ENCODE results near the gene HSPB3.
"Not testable (repeated sequence)": the region's sequence is repeated elsewhere in the genome, so short reads cannot be mapped to it uniquely, and the experiment has no call there.

The HSPB3 gene, protein sequence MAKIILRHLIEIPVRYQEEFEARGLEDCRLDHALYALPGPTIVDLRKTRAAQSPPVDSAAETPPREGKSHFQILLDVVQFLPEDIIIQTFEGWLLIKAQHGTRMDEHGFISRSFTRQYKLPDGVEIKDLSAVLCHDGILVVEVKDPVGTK

DNA sequence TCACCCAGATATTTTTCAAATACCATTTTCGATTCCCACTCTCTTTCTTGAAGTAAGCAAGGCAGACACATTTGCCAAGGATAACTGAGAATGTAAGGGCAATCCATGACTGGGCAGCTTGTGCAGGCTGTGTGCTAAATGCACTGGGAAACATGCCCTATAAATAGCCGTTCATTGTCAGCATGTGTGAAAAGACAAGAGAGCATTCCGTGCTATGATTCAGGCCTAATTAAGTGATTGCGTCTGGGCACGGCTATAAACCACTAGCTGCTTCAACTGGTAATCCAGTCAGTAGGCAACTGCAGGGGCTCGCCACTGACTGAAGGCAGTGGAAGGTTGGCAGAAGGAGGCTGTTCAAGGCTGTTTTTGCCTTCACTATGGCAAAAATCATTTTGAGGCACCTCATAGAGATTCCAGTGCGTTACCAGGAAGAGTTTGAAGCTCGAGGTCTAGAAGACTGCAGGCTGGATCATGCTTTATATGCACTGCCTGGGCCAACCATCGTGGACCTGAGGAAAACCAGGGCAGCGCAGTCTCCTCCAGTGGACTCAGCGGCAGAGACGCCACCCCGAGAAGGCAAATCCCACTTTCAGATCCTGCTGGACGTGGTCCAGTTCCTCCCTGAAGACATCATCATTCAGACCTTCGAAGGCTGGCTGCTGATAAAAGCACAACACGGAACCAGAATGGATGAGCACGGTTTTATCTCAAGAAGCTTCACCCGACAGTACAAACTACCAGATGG lies at the start of gene HSPB3:
Gene HSPB3, plus strand, starts transcription at position 287 of the 745 bp plus-strand sequence. Its CDS starts 91 bp downstream, at position 378.
- DNase-seq: no peak

DNA sequence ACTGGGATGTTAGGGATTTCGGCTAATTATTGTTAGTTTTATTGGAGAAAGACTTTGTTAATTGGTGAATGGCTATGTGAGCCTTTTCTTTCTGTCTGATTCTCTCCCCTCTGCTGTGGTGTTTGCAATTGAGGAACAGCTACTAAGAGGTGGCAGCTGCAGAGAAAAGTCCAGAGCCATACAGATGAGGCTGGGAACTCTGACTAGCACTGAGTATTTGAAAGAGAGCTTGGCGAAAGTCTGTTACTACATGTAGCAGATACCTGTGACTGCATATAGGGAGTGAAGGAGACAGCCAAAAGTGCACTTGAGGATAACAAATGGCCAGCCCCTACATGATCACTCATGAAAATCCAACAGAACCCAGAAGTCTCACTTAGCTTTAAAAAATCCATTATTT lies 44.3 kb upstream of the HSPB3 start:
- no peak for DNase-seq

DNA sequence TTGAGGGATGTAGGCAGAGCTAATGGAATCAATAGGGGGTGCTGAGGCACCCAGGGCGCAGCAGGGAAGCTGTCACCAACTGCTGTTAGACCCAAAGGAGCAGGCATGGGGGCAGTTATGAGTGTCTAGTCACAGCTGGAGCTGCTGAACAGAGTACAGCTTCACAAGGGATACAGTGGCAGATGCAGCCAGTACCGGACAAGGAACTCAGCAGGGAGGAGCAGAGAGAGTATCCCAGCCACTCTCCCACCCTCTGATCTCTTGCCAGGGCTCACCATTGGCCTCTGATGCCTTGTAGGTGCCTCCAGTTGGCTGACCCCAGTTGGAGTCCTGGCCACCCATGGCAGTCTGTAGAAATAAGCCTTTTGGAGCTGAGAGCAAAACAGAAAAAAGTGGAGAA lies 42.6 kb upstream of the HSPB3 start:
- no peak for DNase-seq

DNA sequence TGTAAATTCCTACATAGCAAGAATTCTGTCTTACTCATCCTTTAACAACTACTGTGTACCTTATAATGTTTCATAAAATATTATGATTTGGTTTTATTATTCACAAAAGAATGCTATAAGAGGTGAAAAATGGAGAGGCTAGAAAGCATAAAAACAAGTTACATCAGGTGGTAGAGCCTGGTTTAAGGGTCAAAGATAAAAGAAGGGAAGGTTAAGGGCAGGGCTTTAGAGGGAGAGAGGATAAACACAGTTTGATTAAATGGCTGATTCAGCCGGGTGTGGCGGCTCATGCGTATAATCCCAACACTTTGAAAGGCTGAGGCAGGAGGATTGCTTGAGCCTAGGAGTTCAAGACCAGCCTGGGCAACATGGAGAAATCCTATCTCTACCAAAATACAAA lies 40.4 kb upstream of the HSPB3 start:
- DNase-seq: no peak

DNA sequence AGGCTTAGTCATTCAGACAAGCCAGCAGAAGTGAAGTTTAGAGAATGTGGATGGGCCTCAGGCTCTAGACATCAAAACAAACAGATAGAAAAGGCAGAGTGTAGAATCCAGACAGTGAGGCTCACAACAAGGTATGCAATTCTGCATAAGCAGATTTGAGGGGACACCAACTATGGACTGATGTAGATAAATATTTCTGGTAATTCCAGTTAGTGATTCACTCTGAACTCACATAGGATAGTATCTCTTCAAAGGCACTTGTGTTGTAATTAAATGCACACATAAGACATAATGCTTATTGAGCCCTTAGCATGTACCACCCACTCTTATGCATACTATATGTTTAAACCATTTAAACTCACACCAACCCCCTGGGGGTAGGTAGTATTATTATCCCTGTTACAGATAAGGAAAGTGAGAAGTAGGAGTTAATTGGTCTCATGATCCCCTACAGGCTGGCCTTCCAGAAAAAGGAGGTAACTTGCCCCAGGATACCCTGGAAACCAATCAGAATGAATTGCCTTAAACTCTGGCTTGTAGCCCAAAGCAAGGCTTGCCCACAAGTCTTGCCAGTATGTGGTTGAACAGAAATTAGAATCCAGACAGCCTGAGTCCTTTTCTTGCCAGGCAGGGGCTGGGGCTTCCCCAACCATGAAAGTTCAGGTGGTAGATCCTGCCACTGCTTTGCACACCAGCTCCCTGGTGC lies 39.5 kb upstream of the HSPB3 start:
- no peak for DNase-seq

DNA sequence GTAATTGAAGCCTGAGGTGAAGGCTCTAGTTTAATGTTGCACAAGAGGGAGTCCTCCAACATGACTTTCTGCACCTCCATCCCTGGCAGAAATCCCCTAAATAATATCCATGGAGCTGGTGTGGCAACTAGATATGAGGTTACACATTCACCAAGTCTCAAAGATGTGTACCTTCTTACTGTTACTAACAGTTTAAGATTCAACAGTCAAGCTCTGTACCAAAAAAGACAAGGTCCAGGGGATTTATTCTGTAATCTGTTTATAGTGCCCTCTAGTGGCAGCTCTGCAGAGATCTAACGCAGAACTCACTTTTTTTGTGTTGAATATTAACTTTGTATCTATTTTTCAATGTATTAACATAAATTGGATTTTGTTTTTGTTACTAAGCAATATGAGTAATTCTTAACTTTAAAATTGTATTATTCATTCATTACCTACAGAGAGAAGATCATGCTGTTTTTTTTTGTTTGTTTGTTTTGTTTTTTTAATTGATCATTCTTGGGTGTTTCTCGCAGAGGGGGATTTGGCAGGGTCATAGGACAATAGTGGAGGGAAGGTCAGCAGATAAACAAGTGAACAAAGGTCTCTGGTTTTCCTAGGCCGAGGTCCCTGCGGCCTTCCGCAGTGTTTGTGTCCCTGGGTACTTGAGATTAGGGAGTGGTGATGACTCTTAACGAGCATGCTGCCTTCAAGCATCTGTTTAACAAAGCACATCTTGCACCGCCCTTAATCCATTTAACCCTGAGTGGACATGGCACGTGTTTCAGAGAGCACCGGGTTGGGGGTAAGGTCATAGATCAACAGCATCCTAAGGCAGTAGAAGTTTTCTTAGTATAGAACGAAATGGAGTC lies 35.7 kb upstream of the HSPB3 start:
- peak in 1 of 2 experiments; percentile 20 for DNase-seq

DNA sequence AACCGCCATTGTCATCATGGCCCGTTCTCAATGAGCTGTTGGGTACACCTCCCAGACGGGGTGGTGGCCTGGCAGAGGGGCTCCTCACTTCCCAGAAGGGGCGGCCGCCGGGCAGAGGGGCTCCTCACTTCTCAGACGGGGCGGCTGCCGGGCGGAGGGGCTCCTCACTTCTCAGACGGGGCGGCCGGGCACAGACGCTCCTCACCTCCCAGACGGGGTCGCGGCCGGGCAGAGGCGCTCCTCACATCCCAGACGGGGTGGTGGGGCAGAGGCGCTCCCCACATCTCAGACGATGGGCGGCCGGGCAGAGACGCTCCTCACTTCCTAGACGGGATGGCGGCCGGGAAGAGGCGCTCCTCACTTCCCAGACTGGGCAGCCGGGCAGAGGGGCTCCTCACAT lies 35.0 kb upstream of the HSPB3 start:
- not testable (repeated sequence) for DNase-seq

DNA sequence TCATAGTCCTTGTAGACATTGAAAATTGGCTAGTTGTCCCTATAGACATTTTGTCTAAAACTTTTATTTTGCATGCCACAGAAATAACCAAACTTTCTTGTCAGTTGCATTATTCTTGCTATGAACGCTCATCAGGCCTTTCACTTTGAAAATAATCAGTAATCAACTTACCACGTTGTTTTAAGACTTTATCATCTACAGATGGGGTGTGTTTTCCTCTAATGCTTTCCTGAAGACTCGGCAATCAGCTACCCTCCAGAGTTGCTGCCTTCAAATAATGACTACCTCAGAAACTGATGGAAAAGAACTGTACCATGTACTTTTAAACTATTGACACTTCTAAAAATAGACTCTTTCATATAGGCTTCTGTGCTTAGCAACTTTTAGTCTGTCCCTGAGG lies 33.5 kb upstream of the HSPB3 start:
- no peak for DNase-seq

DNA sequence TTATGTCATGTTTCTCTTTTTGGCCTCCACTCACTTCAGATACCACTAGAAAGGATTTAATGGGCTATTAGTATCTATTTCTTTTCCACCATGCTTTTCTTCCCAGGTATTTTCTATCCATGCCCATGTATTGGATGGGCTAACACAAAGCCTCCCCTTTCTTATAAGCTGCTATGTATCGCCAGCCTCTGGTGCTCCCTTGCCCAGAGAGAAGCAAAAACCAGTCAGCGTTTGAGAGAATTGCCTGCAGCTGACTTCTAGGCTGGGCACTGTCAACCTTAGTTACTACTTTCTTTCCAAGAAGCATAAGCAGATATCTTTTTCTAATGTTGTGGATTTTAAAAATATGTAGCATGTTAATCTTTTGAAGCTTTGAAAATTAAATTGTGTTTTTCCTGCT lies 30.2 kb upstream of the HSPB3 start:
- no peak for DNase-seq

DNA sequence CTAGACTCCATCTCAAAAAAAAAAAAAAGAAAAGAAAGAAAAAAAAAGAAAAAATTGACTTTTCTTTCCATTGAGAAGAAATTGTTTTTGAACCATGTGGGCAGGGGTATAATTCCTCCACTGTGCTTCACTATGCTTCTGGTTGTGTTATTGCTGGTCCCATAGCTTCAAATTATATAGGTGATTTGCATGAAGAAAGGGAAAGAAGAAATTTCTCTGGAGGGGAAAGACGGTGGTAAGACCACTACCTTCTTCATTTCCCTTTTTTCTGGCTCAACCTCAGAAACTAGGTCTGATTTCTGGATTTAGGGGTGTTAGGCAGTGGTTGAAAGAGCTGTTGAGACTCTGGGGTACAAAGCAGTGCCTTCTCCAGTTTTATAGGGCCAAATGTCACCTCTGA lies 29.3 kb upstream of the HSPB3 start:
- DNase-seq: no peak

DNA sequence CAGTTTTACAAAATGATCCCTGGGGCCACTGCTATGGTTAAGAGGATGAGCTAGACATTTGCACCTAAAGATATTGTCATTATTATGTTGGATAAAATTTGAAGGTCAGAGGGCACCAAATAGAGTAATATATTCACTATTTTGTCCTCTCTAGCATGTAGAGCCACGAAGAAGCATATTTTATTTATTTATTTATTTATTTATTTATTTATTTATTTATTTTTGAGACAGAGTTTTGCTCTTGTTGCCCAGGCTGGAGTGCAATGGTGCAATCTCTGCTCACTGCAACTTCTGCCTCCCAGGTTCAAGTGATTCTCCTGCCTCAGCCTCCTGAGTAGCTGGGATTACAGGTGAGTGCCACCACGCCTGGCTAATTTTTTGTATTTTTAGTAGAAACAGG lies 20.8 kb upstream of the HSPB3 start:
- DNase-seq: not testable (repeated sequence)

DNA sequence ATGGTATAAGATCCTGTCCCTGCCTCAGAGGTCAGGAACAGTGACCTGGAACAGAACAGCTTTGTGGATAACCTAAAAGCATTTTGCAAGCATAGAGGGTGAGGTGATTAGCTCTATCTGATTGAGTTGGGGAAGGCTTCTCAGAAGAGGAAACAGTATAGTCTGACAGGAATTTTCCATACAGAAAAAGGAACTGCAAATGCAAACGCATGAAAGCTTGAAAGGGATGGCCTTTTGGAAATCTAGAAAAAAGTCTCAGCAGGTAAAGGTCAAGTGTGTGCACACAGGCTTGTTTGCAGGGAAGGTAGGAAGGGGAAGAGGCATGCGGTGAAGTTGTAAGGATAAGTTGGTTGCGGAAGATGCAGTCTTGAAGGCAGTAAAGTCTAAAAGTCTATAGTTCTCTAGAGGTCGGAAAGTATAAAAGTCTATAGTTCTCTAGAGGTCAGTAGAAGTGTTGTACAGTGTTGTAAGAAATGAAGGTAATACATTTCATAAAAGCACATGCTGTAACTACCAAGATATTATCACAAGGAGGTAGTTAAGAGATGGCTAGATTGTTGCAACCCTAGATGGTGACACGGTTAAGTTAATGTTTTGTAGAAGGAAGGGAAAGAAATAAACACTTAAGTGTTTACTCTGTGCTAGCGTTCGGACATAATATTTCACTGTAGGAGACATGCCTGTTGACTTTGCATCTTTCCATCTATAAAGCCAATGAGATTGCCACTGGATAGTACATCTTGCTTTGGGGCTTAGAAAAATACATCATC lies 16.7 kb upstream of the HSPB3 start:
- DNase-seq: no peak

DNA sequence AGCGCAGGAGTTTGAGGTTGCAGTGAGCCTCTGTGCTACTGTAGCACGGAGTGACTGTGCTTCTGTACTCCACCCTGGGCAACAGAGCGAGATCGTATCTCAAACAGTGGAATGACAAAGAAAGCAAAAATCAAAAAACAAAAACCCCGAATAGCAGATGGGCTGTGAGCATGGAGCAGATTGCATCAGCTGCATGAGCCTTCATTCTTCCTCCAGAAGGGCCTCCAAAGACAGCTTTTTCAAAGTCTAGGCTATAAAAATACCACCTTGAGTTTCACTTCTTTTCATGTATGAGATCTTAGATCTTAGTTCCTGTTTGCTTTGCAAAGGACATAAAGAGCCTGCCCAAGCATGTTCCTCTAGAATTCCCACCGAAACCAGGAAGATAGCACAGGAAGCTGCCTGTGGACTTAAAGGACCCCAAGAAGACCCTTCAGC lies 15.0 kb upstream of the HSPB3 start:
- no peak for DNase-seq

DNA sequence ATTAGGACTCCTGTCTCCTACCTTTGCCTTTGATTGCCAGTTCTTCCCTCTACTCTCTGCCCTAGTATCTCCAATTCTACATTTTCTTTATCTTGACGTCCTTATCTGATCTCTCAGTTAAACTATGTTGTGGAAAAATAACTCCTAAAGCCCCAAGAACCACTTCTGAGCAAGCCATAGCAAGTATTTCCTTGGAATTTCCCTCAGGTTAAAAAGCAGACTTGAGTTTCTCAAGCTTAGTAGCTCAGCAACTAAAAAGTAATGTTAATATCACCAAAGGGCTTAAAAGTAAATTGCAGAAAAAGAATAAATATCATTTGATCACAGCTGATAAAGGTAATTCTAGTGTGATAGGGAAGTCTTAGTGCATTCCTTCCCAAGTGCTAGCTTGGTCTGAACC lies 13.2 kb upstream of the HSPB3 start:
- DNase-seq: no peak

DNA sequence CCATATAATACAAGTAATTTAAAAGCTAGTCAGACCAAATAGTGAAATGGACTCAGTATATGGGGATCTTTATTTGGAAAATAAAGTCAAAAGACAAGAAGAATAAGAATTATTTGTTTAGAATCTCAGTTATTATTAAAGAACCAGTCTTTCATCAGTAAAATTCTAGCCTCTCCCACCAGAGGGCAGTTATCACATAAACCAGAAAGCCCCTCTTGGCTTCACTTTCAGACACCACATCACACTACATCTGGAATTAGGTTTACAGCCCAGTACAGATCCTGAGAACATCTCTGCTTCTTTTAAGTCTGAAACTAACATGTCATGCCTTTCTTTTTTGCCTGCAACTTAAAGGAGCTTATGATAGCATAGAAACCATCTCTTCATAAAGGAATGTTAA lies 12.2 kb upstream of the HSPB3 start:
- no peak for DNase-seq

DNA sequence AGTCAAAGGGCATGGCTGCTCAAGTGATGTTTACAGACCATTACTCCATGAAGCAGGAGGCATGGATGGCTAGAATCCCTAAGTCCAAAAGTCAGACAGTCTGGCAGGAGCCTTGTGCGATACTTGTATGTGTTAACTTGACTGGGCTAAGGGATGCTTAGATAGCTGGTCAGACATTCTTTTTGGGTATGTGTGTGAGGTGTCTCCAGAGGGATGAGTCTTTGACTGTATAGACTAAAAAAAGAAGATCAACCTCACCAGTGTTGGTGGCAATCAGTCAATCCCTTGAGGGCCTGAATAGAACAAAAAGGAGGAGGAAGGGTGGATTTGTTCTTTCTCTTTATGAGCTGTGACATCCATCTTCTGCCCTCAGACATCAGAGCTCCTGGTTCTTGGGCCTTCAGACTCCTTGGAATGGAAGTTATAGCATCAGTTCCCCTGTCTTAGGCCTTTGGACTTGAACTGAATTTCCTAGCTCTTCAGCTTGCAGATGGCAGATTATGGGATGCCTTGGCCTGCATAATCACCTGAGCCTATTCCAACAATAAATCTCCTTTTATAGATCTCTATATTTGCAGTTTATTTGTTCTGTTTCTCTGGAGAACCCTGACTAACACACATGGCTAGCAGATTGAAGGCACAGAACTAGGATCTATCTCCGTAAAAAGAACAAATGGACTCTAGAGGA lies 9.7 kb upstream of the HSPB3 start:
- no peak for DNase-seq

DNA sequence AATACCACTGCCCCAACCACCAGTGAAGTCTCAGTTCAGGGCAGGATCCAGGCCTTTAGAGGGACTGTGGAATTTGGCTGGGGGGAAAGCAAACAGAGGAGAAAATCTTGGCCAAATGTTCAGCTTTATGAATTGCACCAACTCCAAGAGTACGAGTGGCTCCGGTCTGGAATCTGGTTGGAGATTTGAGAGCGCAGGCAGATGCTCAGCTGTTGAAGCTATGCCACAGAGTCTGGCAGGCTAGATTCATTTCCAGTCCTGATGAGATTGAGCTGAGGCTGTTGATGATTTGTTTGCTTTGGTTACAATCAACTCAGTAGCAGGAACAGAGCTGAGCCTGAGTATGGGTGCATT lies 9.1 kb upstream of the HSPB3 start:
- DNase-seq: no peak

DNA sequence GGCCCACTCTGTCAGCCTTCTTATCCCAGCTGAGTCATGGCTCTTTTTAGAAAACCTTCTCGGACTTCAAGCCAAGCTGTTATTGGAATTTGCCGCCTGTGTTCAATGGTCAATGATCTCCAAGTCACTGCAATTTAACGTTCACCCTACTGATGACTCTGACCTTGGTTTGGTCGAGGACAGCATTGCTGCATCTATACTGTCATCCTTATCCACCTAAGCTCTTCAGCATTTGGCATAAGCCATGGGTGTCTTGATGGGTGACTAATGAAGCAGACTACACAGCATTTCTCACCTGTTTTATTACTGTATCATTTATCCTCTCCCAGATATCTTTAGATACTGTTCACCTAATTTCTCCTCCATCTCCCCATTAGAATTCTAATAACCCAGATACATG lies 5.6 kb upstream of the HSPB3 start:
- no peak for DNase-seq

DNA sequence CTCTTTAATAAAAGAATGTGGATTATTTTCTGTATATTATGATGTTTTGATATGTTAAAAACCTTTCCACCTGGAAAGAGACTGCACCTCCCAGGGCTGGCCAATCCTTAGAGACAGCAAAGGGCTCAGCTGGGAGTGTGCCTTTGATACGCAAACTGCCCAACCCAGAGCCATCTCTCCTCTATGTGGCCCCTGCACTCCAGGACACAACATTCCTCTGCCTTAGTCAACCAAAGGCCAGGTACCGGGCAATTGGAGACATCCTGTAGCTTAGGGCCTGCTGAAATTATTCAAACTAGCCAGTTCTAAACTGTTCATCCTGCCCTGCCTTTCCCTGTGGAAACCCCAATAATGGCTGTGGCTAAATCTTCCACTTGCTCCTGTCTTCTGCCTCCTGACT lies 5.0 kb upstream of the HSPB3 start:
- DNase-seq: no peak

DNA sequence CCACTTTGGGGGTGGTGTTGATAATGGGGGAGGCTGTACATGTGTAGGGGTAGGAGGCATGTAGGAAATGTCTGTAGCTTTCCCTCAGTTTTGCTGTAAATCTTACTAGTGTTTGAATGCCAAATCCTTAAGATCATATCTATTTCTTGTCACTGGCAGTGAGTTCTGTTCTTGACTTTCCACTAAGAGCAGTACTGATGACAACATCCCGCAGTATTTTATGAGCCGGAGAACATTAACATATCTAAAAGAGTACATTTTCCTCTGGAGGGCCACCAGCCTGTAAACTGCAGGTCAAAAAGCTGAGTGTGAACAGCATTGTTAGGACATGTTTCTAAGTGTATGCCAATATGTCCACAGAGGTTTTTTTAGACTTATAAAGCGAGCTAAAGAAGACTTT lies 2.5 kb upstream of the HSPB3 start:
- DNase-seq: no peak

DNA sequence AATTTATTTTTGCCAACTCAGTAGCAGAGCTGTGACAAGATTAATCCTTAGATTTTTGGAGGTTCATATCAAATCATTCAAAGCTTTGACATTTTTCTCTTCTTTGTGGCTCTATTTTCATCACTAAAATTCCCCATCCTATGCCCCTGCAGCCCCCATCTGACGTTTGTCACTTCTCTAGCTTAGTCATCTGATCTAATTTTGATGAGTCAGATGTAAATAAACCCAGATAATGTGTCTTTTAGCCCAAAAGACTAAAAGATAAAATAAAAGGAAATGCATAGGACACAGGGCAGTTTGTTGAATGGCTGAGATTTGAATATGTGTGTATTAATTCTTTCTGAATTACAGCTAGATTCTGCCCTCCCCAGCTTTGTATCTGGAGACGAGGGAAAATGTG lies 897 bp upstream of the HSPB3 start:
- DNase-seq: no peak

Measured in NCI-H1930 (cell line).